ENCODE measurements around the gene DHRSX.
"Not testable (repeated sequence)": the region's sequence is repeated elsewhere in the genome, so short reads cannot be mapped to it uniquely, and the experiment has no call there.

The DHRSX gene

GRCh38 chrX:2483398-2484060 lies 17.2 kb downstream of the DHRSX start:
- TF ChIP-seq CTCF (IDR thresholded peaks at IDR 0.05; ENCODE audit: insufficient read depth, low read depth, low read length, missing control alignments) = no peak
- no peak for DNase-seq (ENCODE audit: low read depth)
- no peak overlapping the region for H3K4me3 ChIP-seq (ENCODE audit: low read depth, low read length)

GRCh38 chrX:2481597-2481996 lies 19.2 kb downstream of the DHRSX start:
- not testable (repeated sequence) for H3K4me3 ChIP-seq (ENCODE audit: low read depth, low read length); DNase-seq (ENCODE audit: low read depth)

- not testable (repeated sequence) for H3K4me3 ChIP-seq (ENCODE audit: low read depth, low read length); DNase-seq (ENCODE audit: low read depth)
These were observed 20.8 kb downstream of the DHRSX start for GRCh38 chrX:2479982-2480381.

GRCh38 chrX:2479420-2479780 lies 21.4 kb downstream of the DHRSX start:
- H3K4me3 ChIP-seq (ENCODE audit: low read depth, low read length) = no peak overlapping the region
- no peak for TF ChIP-seq CTCF (IDR thresholded peaks at IDR 0.05; ENCODE audit: insufficient read depth, low read depth, low read length, missing control alignments)
- no peak for DNase-seq (ENCODE audit: low read depth)

- TF ChIP-seq CTCF (IDR thresholded peaks at IDR 0.05; ENCODE audit: insufficient read depth, low read depth, low read length, missing control alignments) = no peak
- H3K4me3 ChIP-seq (ENCODE audit: low read depth, low read length) = no peak overlapping the region
- no peak for DNase-seq (ENCODE audit: low read depth)
These were observed 22.0 kb downstream of the DHRSX start for GRCh38 chrX:2478546-2479419.

- DNase-seq (ENCODE audit: low read depth); H3K4me3 ChIP-seq (ENCODE audit: low read depth, low read length): not testable (repeated sequence)
These were observed 23.5 kb downstream of the DHRSX start for GRCh38 chrX:2477313-2477712.

- no peak overlapping the region for H3K4me3 ChIP-seq (ENCODE audit: low read depth, low read length)
- TF ChIP-seq CTCF (IDR thresholded peaks at IDR 0.05; ENCODE audit: insufficient read depth, low read depth, low read length, missing control alignments) = no peak
- DNase-seq (ENCODE audit: low read depth) = no peak
These were observed 25.6 kb downstream of the DHRSX start for GRCh38 chrX:2474963-2475726.

- no peak overlapping the region for H3K4me3 ChIP-seq (ENCODE audit: low read depth, low read length)
- DNase-seq (ENCODE audit: low read depth) = no peak
These were observed 26.4 kb downstream of the DHRSX start for GRCh38 chrX:2474280-2474962.

GRCh38 chrX:2473064-2473463 lies 27.7 kb downstream of the DHRSX start:
- not testable (repeated sequence) for H3K4me3 ChIP-seq (ENCODE audit: low read depth, low read length); DNase-seq (ENCODE audit: low read depth)

More at GRCh38 chrX:2474280-2474962, 26.4 kb downstream of the DHRSX start:
- TF ChIP-seq CTCF (IDR thresholded peaks at IDR 0.05; ENCODE audit: insufficient read depth, low read depth, low read length, missing control alignments) = no peak

Measured in GM12865 (cell line).